Activated CD4-positive, alpha-beta T cell treated with anti-CD3 and anti-CD28 coated beads, Interleukin-10, Interleukin-2, amounts not matched to agents 100 ng/mL and 50 ng/mL, durations not matched to agents 16 hours and 8 hours (primary cell): ENCODE measurements around the gene LRRC55.

Experiments used
- DNase-seq: peaks from one replicate; pipeline ENCODE4 v3.0.0-alpha.2; 2020

The LRRC55 gene

GRCh38 chr11:57239348-57239747 is 57.6 kb downstream of the LRRC55 start:
- no peak for DNase-seq

- DNase-seq: no peak
Measured at GRCh38 chr11:57240007-57240406, 58.3 kb downstream of the LRRC55 start.

GRCh38 chr11:57240757-57241156 is 59.0 kb downstream of the LRRC55 start:
- DNase-seq: no peak
